Measurements from ENCODE around the gene CDH12. TPM values are rescaled to one million over a fixed set of nuclear protein-coding genes. Genes with fewer than 3 reads are reported as not detected.

CDH12 gene
- total and polyA plus RNA-seq, 2 donors (not counting 3 experiments of a cell fraction or from before 2014, with no cell fraction given) = 0.03 TPM; not detected in 1

DNA sequence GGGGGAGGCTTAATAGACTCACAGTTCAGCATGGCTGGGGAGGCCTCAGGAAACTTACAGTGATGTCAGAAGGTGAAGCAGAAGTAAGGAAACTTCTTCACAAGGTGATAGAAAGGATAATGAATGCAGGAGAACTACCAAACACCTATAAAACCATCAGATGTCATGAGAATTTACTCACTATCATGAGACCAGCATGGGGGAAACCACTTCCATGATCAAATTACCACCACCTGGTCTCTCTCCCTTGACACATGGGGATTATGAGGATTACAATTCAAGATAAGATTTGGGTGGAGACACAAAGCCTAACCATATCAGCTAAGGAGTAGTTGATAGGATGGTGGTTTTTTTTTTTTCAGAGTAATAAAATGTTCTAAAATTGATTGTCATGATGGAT is 201.8 kb downstream of the CDH12 start:
- H3K9me3 ChIP-seq (replicated peaks; ENCODE audit: control insufficient read depth, insufficient read depth, low read length) = no peaks in the 10 kb centered on the region
- H3K27me3 ChIP-seq (ENCODE audit: control insufficient read depth in 2 of 2, insufficient read depth in 2 of 2, low read length in 2 of 2) = no peaks in the 10 kb centered on the region
- H4K20me1 ChIP-seq (replicated peaks; ENCODE audit: control insufficient read depth, extremely low read depth, insufficient read depth, low read length) = no peaks in the 10 kb centered on the region
- intact Hi-C loops (cut with micrococcal nuclease) = no loop called here
- H3K9me1 ChIP-seq (replicated peaks; ENCODE audit: control insufficient read depth, extremely low read depth, insufficient read depth, low read length) = no peaks in the 10 kb centered on the region
- BruUV-seq (replicated peaks) = no TSS peak
- no peak overlapping the region for H3K27ac ChIP-seq (ENCODE audit: insufficient read depth, low read depth, low read length)
- H3K4me2 ChIP-seq (ENCODE audit: insufficient read depth, low read length) = no peak overlapping the region
- no peaks in the 10 kb centered on the region for H3K79me2 ChIP-seq (ENCODE audit: control insufficient read depth, insufficient read depth, low read length)
- no peak for FAIRE-seq
- TF ChIP-seq EZH2 (IDR thresholded peaks at IDR 0.05; ENCODE audit: borderline replicate concordance, low read depth, low read length, severe bottlenecking) (no peak), FOS (IDR thresholded peaks at IDR 0.05; ENCODE audit: borderline replicate concordance, insufficient read depth, low read length) (no peak), POLR2A (IDR thresholded peaks at IDR 0.05; ENCODE audit: low read depth, low read length) (no peak), POLR2AphosphoS5 (IDR thresholded peaks at IDR 0.05; ENCODE audit: insufficient read depth, low read depth, low read length) (no peak), MYC (IDR thresholded peaks at IDR 0.05; ENCODE audit: low read depth, low read length) (no peak), GATA2 (IDR thresholded peaks at IDR 0.05; ENCODE audit: insufficient read depth, insufficient read length, low read depth, low read length) (no peak), JUN (IDR thresholded peaks at IDR 0.05; ENCODE audit: borderline replicate concordance, insufficient read depth, insufficient read length, low read depth) (no peak)
- TF ChIP-seq, protein P1, sequence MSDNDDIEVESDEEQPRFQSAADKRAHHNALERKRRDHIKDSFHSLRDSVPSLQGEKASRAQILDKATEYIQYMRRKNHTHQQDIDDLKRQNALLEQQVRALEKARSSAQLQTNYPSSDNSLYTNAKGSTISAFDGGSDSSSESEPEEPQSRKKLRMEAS (IDR thresholded peaks at IDR 0.05; ENCODE audit: insufficient read depth, insufficient read length) = no peak
- TF ChIP-seq, protein P2, sequence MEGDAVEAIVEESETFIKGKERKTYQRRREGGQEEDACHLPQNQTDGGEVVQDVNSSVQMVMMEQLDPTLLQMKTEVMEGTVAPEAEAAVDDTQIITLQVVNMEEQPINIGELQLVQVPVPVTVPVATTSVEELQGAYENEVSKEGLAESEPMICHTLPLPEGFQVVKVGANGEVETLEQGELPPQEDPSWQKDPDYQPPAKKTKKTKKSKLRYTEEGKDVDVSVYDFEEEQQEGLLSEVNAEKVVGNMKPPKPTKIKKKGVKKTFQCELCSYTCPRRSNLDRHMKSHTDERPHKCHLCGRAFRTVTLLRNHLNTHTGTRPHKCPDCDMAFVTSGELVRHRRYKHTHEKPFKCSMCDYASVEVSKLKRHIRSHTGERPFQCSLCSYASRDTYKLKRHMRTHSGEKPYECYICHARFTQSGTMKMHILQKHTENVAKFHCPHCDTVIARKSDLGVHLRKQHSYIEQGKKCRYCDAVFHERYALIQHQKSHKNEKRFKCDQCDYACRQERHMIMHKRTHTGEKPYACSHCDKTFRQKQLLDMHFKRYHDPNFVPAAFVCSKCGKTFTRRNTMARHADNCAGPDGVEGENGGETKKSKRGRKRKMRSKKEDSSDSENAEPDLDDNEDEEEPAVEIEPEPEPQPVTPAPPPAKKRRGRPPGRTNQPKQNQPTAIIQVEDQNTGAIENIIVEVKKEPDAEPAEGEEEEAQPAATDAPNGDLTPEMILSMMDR (IDR thresholded peaks at IDR 0.05; ENCODE audit: extremely low read depth in 1 of 2, insufficient read depth in 1 of 2, low read depth in 1 of 2, low read length in 2 of 2) = no peak
- H3K4me1 ChIP-seq (ENCODE audit: control insufficient read depth, extremely low read depth, insufficient read depth, low read length) = no peaks in the 10 kb centered on the region
- H3K9ac ChIP-seq (replicated peaks; ENCODE audit: extremely low read depth, insufficient read depth, low read length) = no peak overlapping the region
- H2AFZ ChIP-seq (ENCODE audit: low read depth, low read length) = no peak overlapping the region
- ChIA-PET POLR2A (no interaction called here), CTCF (no interaction called here)
- DNase-seq (ENCODE audit: low read depth, low spot score) = no peak
- no peak overlapping the region for H3K4me3 ChIP-seq (replicated peaks in 1 of 3; ENCODE audit: insufficient read depth in 1 of 3, low read depth in 1 of 3, low read length in 3 of 3)
- dilution Hi-C loops (cut with MboI; ENCODE audit: extremely low pct_ligation_motif_present, low sequenced_read_pairs) = no loop called here
- H3K36me3 ChIP-seq (ENCODE audit: control insufficient read depth in 2 of 2, extremely low read depth in 1 of 2, insufficient read depth in 2 of 2, low read length in 2 of 2) = no peaks in the 10 kb centered on the region

Data from endothelial cell of umbilical vein (primary cell).